Measurements from ENCODE around the gene ALCAM.

Gene ALCAM

DNA sequence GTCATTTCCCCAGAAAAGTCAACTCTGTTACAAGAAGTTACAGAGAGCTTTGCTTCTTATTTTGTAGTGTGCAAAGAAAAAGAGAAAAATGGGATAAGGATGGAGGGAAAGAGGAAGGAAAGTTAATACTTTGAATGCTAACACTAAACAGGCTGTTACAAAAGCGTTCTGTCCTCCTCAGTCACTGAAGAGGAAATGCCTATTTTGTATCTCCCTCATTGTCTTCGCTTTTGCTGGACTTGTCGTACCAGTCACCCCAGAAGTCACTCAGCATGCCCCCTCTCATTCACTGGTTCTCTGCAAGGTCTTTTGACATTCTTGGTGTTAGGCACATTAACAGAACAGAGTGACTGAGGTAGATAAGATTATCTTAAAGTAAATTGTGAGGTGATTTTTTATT lies 129.6 kb downstream of the ALCAM start:
- no peak for DNase-seq

DNA sequence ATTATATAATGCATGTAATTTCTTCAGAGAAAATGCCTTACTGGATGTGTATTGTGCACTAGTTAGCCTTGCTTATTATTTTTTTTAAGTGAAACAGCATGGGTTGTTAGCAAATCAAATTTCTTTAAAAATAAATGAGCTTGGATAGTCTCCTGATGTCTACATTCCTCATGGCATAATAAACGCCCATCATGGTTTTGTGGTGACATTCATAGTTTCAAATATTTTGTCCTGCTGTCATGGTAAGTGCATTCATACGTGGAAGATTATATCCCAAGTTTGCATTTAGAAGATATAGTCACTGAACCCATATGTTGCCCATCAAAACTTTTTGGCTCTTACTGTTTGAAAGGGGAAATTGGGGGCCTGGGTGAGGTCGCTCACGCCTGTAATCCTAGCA lies 130.7 kb downstream of the ALCAM start:
- peak; percentile 62 for DNase-seq

DNA sequence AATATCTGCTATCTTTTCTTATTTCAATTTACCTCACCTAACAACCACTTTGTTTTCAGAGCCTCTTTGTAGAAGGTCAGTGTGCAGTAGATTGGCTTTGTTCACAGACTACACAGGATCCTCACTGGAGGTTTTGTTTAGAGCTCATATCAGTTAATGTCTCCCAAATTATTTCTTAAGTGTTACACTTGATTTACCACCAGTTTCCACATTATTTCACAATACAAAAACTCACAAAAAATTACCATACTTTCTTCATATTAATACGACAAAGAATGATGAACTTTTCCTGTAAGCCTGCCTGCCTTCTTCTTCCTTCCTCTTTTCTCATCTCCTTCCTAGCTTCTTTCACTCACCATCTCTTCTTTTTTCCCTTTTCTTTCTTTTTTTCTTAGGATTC lies 133.3 kb downstream of the ALCAM start:
- no peak for DNase-seq

DNA sequence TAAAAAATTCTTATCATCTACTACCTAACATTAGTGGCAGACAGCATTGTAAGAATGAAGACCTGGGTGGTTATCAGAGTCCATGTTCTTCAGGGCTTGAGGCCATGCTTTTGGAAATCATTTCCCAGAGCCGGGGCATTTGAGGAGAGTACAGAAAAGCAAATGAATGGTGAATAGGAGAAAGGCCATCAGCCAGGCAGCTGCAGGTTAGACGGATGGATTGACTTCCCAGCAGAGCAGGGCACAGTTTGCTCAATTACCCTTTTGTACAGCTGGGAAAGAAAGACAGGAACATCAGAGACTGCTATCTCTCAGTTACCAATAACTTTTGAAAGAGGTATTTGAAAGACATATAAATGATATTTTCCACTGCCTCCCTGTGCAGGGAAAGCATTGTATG lies 135.6 kb downstream of the ALCAM start:
- DNase-seq = no peak

DNA sequence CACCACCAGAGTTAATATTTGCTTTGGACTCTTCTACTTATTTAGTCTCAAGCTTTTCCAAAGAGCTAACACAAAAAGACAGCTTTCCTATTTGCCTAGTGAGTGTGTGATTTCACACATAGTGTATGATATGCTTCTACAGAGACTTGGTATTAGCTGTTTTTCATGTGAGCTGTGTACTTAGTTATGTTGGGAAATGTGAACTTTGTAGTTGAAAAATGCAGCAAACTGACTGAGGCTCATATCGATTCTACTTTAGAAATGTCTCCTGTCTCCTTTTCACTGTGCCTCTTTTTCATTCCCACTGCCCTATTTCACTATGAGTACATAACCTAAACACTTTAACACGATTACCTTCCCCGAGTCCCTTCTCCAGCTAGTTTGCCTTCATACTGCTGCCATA lies 136.5 kb downstream of the ALCAM start:
- no peak for DNase-seq

DNA sequence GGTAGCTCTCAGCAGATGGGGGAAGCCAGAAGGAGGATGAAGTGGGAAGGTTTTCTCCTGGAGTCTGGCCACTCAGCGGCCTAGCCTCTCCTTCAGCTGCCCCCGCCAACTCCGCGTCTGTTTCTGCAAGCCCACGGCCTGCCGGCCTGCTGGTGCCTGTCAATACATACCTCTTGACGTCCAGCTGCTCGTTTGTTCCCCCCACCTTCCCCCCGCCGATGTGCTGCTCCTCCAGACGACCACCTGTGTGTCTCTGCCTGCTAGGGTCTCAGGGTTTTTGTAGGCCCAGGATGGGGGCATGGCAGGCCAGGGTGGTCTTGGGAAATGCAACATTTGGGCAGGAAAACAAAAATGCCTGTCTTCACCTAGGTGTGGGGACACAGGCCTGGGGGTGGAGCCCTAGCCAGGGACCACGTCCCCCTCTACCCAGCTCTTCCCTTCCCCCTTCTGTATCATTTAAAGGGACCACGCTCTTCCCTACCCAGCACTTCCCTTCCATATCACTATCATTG lies 137.8 kb downstream of the ALCAM start:
- DNase-seq = no peak

DNA sequence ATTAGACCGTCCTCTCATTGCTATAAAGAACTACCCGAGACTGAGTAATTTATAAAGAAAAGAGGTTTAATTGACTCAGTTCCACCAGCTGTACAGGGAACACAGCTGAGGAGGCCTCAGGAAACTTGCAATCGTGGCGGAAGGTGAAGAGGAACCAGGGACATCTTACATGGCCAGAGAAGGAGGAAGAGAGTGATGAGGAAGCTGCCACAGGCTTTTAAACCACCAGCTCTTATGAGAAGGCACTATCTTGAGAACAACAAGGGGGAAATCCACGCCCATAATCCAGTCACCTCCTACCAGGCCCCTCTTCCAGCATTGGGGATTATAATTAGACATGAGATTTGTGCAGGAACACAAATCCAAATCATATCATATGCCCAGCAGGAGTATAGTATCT lies 138.5 kb downstream of the ALCAM start:
- no peak for DNase-seq

DNA sequence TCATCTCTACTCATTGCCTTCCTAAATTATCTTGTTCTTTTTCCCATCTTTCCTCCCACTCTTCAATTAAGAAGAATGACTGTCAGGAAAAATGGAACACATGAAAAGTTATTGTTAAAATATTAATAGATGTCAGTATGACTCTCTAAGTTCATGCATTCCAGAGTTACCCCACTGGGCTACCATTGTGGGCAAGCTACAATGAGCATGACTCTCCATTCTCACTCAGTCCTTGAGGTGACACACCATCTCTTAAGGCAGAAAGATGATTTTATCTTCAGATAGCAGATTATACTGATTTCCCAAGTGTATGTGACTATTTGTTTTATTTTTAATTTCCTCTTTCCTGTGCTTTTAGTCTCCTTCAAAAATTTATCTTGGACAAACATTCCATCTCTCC lies 144.3 kb downstream of the ALCAM start:
- DNase-seq = peak; percentile 73

DNA sequence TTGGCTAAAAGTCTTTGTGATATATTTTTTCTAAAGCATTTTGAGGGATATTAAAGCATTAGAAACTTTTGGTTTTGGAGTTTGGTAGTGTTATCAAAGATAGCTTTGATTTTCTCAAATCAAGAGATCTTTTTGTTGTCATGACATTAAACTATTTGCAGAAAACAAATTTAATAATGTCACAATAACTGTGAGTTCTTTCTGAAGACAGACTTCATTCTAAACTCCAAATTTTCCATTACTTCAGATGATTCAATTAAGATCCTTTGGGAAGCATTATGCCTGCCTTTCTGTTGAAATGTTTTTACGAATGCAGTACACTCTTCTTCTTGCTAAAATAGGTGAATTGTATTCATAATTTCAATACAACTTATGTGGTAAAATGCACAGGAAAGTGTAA lies 145.4 kb downstream of the ALCAM start:
- no peak for DNase-seq

DNA sequence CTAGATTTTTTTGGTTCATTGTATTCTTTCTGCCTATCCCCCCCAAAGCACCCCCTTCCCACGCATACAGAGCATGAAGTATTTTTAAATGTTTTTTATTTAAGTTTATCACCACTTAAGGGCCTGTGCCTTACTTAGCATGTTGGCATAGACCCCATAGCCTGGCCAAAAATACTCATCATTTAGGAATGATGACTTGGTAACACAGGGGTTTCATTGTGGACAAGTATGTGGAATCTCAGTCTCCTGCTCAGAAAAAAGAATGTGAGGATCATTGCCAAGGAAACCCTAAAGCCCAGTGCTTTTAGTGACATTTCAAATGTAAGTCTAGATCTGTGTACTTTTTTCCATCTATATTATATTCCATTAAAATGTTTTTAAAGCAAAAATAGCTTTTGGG lies 146.3 kb downstream of the ALCAM start:
- DNase-seq = peak; percentile 93

DNA sequence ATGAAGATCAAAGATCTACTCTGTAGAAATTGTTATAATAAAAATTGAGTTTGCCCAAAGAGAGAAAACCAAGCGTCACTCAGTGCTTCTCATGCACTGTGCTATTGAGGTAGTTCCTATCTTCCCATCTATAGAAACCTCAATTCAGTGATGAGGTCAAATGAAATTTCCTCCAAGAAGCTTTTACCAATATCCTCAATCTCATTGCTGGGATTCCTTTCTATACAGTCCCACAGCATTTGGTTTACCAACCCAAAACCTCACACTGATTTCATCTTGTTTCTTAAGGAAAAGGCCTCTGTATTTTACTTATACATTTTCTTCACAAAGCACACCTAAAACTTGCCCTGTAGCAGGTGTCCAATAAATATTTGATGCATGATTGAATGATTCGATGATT lies 147.2 kb downstream of the ALCAM start:
- peak; percentile 57 for DNase-seq

DNA sequence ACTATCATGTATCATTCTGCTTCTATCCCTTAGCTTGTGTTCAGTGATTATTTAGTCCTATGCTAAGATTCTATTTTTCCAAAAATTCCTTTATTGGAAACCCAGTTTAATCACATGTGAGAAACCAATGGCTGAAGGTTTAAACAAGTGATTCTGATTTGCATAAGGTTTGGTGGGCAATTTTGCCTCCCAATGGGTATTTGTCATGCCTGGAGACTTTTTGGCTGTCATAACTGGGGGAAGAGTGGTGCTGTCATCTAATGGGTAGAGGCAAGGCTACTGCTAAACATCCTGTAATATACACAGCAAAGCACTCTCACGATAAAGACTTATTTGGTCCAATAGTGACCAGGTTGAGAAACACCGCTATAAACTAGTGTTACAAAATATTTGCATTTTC lies 148.7 kb downstream of the ALCAM start:
- DNase-seq = no peak

DNA sequence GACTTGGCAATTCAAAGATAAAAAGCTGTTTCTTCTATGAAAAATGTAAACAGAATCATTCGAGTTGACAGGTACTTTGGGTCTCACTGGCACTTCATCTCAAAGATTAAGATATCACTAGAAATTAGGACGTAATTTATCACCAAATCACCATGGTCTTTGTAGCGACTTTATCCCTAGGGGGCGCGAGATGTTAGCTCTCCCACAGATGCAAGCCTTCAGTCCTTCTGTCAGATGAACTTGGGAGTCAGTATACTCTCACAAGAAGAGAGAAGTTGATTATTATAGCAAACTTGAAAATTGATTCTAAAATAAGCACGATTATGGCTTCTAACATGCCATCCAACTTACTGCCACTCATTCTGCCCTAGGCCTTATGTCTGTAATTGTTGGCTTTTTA lies 150.3 kb downstream of the ALCAM start:
- DNase-seq = no peak

DNA sequence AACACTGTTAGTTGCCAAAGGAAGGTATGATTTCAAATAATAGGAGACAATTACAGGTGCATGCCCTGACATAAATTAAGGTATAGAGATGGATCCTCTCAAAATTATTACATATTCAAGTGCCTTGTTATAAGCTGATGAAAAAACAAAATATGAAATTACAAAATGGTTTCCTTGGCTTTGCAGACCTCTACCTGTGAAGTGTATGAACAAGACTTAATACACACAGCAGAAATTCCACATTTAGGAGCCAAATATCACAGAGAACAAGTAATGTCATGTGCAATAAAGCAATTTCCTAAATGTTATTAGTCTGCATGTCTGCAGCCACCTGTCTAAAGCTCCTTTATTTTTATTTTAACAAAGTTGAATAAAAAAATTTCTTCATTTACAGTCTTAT lies 151.5 kb downstream of the ALCAM start:
- no peak for DNase-seq

DNA sequence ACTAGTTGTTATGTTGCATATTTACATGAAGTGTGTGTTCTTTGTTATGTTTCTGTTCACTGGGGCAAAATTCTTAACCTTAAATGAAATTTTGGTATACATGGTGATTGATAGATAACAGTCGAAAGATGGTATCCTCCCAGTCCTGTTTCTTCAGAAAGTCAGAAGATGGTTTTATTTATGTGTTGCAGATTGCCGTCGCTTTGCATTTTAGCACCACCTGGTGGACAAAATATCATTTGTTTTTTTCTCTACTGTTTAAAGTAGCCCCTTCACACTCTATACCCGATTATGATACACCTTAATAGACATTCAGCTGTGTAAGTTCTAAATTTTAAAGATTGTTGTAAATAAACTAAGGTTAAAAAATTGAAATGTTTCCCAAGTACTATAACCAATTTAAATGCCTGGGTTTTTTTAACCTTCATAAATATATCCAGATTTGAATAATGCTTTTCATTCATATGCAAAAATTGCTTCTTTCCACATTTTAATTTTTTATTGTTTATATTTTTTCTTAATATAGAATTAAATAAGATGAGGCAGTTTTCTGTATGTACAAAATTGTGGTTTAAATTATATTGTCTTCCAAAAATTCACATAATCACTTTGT lies 152.2 kb downstream of the ALCAM start:
- DNase-seq = peak; percentile 62

DNA sequence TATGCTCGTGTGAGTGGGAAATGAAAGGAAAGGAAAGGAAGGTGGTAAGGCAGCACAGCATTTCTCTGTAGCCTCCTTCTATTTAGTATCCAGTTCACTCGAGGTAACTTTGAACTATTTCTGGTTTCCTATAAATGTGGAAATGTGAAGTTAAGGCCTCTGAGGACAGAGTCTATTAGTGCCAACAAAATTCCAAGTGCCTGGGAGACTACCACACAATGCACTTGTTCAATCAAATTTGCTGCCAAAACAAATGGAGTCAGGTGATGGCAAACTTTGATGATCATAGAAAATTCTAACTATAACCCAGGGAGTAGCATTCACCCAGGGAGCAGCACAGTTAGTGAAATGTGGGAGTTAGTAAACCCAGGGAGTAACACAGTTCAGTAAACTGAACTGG lies 155.1 kb downstream of the ALCAM start:
- DNase-seq = no peak

DNA sequence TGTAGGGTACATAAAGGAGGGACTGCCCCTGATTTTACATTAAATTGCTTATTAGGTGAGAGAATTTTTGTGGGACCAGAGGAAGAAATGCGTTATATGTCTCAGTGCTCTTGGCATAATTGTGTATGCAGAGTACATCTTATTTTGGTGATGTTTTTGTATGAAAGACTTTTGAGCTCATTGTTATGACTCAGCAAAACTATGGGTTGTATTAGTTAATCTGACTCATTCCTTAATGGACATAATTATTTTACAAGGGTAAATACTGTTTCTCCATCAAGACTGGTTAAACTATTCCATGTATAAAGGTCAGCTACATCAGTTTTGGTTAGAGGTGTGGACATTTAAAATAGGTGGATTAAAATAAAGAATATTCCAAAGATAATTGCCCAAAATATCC lies 156.8 kb downstream of the ALCAM start:
- peak; percentile 17 for DNase-seq

DNA sequence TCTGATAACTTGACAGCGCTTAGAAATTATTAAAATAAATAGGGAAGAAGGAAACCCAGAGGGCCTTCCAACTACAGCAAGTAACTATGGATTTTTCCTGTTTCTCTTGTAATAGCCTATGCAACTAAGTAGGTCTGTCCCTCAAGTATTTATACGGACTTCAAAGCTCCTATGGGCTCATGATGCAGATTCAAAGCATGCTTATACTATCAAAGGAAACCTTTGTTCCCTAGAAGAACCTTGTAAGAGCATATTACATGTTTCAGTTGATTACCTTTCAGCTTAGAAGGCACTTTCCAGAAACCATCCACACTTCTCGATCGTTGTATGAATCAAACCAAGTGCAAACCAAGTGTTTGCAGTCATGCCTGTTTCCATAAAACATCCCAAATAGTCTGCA lies 158.8 kb downstream of the ALCAM start:
- no peak for DNase-seq

DNA sequence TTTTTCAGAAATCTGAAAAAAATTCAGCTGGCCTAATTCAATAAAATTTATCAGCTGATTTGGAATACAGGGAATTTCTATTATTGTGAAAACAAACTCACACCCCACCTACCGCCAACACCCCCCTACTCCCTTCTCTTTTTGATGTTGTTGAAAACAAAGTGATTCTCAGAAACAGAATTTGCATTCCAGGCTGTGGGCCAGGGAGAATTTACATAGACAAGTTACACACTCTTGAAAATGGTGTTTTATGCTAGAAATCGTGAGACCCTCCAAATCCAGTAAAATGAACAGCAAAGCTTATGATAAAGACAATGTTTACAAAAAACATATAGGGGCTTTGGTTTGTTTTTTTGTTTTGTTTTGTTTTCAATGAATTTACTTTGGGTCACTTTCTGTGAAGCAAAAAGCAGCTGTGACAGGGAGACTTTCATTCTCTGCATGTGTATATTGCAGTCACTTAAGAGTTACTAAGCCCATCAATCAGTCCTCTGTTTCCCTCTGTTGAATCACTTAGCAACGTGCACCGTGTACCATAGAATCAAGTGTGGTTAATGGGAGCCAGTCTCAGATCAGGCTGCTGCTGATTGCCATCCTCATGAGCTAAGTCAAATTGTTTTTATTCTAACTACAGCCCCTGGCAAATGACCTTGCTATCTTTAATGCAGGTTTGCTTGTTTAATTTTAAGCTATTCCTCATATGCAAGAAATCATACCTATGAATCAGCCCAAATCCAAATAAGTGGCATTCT lies 159.8 kb downstream of the ALCAM start:
- DNase-seq = peak; percentile 26

DNA sequence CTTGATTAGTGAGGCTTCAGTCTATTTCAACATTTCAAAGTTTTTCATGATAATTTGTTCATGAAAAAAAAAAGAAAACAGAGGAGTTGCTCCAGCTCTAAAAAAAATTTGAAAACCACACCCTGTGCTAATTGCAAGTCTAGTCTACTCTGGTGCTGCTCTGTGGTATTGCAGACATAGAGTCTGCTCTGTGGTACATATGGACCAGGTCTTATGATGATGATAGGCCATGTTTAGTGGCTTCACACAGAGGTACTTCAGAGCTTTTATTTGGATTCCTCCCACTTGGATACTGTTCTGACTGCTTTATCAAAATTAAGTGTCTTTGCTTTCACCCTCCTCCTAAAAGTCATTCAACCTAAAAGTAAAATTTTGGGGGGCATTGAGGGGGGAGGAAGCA lies 160.8 kb downstream of the ALCAM start:
- no peak for DNase-seq

DNA sequence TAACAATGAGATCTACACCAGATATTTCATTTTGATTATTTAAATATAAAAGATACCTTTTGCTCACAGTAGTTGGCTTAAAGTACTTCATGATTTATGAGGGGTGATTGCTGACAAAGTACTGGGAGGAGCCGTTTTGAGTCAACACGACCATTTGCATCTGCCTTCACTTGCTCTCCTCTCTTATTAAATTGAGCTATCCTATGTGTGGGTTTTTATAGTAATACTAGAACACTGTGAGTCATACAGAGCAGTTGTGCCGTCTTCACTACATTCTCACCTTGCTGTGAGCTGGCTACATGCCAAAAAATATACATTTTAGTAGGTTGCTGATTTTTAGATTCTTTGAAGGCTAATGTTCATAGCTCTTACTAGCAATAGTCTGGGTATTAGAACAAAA lies 161.2 kb downstream of the ALCAM start:
- DNase-seq = peak; percentile 32

DNA sequence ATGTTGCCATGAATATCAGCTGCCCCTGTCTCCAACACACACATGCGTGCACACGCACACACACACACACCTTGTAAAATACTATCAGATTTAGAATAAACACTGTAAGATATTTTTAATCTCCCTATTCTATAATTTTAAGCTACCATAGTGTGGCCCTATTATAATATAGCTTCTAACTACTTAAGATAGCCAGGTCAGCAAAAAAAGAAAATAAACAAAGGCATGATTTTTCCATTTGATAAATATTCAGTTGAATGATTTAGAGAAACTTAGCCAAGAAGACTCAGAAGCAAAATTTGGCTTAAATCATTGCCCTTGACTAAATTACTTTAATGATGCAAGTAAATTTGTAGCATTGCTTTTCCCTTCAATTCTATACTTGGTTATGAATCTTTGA lies 162.2 kb downstream of the ALCAM start:
- DNase-seq = no peak

DNA sequence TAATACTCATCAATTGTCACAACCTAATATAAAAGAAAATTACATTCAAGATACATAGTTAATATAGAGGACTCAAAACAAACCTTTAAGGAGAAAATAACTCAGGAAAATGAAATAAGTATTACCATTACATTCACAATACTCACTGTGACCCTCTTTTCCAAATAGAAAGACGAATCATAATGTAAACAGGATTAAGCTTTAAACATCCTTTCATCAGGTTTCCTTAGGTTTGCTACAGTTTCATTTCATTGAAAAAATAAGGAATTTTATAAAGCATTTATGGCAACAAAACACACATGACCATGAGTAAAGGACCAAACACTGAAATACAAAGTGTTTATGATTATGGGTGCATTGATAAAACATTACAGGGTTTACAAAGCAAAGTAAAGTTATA lies 162.7 kb downstream of the ALCAM start:
- peak; percentile 50 for DNase-seq

DNA sequence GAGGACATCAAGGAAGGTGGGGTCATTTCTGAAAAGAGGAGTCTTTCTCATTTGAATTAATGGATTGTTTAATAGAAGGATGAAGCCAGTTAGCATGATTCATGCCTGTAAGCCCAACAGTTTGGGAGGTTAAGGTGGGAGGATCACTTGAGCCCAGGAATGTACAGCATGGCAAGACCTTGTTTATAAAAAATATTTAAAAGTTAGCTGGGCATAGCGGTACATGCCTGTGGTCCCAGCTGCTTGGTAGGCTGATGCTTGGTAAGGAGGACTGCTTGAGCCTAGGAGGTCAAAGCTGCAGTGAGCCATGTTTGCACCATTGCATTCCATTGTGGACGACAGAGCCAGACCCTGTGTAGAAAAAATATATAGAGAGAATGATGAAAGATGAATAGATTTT lies 165.5 kb downstream of the ALCAM start:
- DNase-seq = no peak

DNA sequence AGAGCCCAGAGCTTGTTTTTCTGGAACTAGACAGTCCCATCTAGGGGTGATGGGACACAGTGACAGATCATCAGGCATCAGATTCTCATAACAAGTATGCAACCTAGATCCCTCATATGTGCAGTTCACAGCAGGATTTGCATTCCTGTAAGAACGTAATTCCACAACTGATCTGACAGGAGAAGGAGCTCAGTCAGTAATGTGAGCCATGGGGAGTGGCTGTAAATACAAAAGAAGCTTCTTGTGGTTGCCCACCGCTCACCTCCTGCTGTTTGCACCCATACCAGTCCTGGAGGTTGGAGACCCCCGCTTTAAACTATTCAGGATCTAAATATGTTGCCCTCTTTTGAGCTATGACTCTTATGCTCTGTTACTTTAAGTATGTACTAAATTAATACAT lies 167.3 kb downstream of the ALCAM start:
- DNase-seq = peak; percentile 84

All from fibroblast of skin of back (primary cell).